ENCODE results near the gene NBPF4.
"Not testable (repeated sequence)": the region's sequence is repeated elsewhere in the genome, so short reads cannot be mapped to it uniquely, and the experiment has no call there.

DNA sequence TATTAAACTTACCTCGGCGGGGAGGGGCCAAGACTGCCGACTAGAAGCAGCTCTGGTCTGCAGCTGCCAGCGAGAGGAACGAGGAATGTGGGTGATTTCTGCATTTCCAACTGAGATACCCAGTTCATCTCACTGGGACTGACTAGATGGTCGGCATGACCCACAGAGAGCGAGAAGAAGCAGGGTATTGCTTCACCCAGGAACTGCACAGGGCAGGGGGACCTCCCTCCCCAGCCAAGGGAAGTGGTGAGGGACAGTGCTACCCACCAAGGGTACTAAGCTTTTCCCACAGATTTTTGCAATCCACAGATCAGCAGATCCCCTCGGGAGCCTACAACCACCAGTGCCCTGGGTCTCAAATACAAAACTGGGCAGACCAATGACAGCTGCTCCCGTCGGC is 17.6 kb upstream of the NBPF4 start:
- TF ChIP-seq BCLAF1 (IDR thresholded peaks at IDR 0.05); EZH2 (IDR thresholded peaks at IDR 0.05; ENCODE audit: borderline replicate concordance, control insufficient read depth, low read depth, low read length); EGR1 (IDR thresholded peaks at IDR 0.05; ENCODE audit: borderline replicate concordance in 1 of 2, low read depth in 2 of 2, low read length in 2 of 2); ZNF274 (IDR thresholded peaks at IDR 0.05; ENCODE audit: insufficient read depth, insufficient read length); MYC (IDR thresholded peaks at IDR 0.05; ENCODE audit: insufficient read depth, insufficient read length, insufficient replicate concordance, low read length, severe bottlenecking); POLR2AphosphoS5 (IDR thresholded peaks at IDR 0.05; ENCODE audit: low read length); CEBPZ (IDR thresholded peaks at IDR 0.05; ENCODE audit: low read depth, low read length); SMC3 (IDR thresholded peaks at IDR 0.05; ENCODE audit: borderline replicate concordance, low read length); BACH1 (IDR thresholded peaks at IDR 0.05; ENCODE audit: borderline replicate concordance); BRCA1 (IDR thresholded peaks at IDR 0.05; ENCODE audit: low read depth, low read length): not testable (repeated sequence)
- TF ChIP-seq, protein P1, sequence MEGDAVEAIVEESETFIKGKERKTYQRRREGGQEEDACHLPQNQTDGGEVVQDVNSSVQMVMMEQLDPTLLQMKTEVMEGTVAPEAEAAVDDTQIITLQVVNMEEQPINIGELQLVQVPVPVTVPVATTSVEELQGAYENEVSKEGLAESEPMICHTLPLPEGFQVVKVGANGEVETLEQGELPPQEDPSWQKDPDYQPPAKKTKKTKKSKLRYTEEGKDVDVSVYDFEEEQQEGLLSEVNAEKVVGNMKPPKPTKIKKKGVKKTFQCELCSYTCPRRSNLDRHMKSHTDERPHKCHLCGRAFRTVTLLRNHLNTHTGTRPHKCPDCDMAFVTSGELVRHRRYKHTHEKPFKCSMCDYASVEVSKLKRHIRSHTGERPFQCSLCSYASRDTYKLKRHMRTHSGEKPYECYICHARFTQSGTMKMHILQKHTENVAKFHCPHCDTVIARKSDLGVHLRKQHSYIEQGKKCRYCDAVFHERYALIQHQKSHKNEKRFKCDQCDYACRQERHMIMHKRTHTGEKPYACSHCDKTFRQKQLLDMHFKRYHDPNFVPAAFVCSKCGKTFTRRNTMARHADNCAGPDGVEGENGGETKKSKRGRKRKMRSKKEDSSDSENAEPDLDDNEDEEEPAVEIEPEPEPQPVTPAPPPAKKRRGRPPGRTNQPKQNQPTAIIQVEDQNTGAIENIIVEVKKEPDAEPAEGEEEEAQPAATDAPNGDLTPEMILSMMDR (IDR thresholded peaks at IDR 0.05 in 2 of 3, conservative IDR thresholded peaks at IDR 0.05 in 1 of 3; ENCODE audit: control insufficient read depth in 2 of 3, extremely low read depth in 1 of 3, insufficient read depth in 1 of 3, low read depth in 3 of 3, low read length in 3 of 3): not testable (repeated sequence)
- TF ChIP-seq, protein P2, sequence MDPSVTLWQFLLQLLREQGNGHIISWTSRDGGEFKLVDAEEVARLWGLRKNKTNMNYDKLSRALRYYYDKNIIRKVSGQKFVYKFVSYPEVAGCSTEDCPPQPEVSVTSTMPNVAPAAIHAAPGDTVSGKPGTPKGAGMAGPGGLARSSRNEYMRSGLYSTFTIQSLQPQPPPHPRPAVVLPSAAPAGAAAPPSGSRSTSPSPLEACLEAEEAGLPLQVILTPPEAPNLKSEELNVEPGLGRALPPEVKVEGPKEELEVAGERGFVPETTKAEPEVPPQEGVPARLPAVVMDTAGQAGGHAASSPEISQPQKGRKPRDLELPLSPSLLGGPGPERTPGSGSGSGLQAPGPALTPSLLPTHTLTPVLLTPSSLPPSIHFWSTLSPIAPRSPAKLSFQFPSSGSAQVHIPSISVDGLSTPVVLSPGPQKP (IDR thresholded peaks at IDR 0.05; ENCODE audit: low read depth, low read length): not testable (repeated sequence)
- TF ChIP-seq, protein P3, sequence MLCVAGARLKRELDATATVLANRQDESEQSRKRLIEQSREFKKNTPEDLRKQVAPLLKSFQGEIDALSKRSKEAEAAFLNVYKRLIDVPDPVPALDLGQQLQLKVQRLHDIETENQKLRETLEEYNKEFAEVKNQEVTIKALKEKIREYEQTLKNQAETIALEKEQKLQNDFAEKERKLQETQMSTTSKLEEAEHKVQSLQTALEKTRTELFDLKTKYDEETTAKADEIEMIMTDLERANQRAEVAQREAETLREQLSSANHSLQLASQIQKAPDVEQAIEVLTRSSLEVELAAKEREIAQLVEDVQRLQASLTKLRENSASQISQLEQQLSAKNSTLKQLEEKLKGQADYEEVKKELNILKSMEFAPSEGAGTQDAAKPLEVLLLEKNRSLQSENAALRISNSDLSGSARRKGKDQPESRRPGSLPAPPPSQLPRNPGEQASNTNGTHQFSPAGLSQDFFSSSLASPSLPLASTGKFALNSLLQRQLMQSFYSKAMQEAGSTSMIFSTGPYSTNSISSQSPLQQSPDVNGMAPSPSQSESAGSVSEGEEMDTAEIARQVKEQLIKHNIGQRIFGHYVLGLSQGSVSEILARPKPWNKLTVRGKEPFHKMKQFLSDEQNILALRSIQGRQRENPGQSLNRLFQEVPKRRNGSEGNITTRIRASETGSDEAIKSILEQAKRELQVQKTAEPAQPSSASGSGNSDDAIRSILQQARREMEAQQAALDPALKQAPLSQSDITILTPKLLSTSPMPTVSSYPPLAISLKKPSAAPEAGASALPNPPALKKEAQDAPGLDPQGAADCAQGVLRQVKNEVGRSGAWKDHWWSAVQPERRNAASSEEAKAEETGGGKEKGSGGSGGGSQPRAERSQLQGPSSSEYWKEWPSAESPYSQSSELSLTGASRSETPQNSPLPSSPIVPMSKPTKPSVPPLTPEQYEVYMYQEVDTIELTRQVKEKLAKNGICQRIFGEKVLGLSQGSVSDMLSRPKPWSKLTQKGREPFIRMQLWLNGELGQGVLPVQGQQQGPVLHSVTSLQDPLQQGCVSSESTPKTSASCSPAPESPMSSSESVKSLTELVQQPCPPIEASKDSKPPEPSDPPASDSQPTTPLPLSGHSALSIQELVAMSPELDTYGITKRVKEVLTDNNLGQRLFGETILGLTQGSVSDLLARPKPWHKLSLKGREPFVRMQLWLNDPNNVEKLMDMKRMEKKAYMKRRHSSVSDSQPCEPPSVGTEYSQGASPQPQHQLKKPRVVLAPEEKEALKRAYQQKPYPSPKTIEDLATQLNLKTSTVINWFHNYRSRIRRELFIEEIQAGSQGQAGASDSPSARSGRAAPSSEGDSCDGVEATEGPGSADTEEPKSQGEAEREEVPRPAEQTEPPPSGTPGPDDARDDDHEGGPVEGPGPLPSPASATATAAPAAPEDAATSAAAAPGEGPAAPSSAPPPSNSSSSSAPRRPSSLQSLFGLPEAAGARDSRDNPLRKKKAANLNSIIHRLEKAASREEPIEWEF (IDR thresholded peaks at IDR 0.05; ENCODE audit: insufficient replicate concordance, low read depth, low read length): not testable (repeated sequence)
